Transverse colon (tissue), 3 donors: ENCODE data around the gene ZNF521.

Source experiments
- CTCF ChIP-seq, 5 experiments: fragments of 200-600 bp in 3 of 5; fragments of 450-650 bp in 2 of 5; sonication (generic) in 3 of 5; IDR thresholded peaks; 1 replicate in 2 of 5; 2 replicates in 3 of 5; pipeline ENCODE4 v1.5.1; 2016 to 2017; ENCODE audit warnings: antibody characterized with exemption in 5 of 5, inconsistent platforms in 3 of 5, mild to moderate bottlenecking in 2 of 5, moderate library complexity in 1 of 5
- EP300 ChIP-seq: sonication (generic); formaldehyde crosslinking; IDR thresholded peaks from one replicate; pipeline ENCODE4 v1.6.1; 2017; ENCODE audit warnings: antibody characterized with exemption, low read depth
- POLR2A ChIP-seq: fragments of 450-650 bp; IDR thresholded peaks from one replicate; pipeline ENCODE4 v1.6.1; 2016; ENCODE audit warnings: antibody characterized with exemption, mild to moderate bottlenecking, moderate library complexity

DNA sequence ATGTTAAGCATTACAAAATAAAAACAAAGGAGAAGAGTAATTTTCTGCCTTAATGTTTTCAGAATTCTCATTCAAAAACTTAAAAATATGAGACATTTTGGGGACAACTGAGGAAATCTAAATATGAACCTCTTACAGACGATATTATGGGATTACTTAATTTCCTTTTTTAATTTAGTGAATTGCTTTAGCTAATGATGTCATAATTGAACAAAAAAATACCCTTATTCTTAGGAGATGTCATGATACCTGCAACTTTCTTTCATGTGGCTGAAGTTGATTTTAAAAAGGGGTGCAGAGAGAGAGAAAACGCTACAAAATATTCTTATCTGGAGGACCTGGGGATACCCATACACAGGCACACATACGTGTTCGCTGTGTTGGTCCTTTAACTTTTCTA is 129.3 kb downstream of the ZNF521 start:
- TF ChIP-seq POLR2A = no peak
- TF ChIP-seq EP300 = no peak
- no peak for TF ChIP-seq CTCF (IDR thresholded peaks at IDR 0.05)
